Calu3 (cell line): ENCODE data around the gene MS4A4A. TPM values are rescaled to one million over a fixed set of nuclear protein-coding genes. Genes with fewer than 3 reads are reported as not detected.

ENCODE experiments used
- BruUV-seq: library from RNA; stranded (reverse); fragments of 400-500 nt; replicated peaks from 2 replicates; lab custom pipeline; 2021; lab: Mats Ljungman, UMichigan
- CTCF ChIA-PET: fragments of 300-600 bp; sonication (Branson Sonifier 250); formaldehyde crosslinking; loops from one replicate; lab custom pipeline; 2022; ENCODE audit warnings: antibody characterized with exemption; lab: Charles Lee
- DNase-seq: peaks from one replicate; pipeline ENCODE4 v3.0.0; 2022
- H3K27ac Mint-ChIP-seq: one replicate; pipeline ENCODE4 v1.8.0; 2022; ENCODE audit warnings: mixed read lengths; ENCODE audit not compliant: unreplicated experiment
- H3K27me3 Mint-ChIP-seq: one replicate; pipeline ENCODE4 v1.8.0; 2022; ENCODE audit warnings: mixed read lengths; ENCODE audit not compliant: unreplicated experiment
- H3K36me3 Mint-ChIP-seq: one replicate; pipeline ENCODE4 v1.8.0; 2022; ENCODE audit warnings: mild to moderate bottlenecking, moderate library complexity, mixed read lengths; ENCODE audit not compliant: insufficient read depth, unreplicated experiment
- H3K4me1 Mint-ChIP-seq: one replicate; pipeline ENCODE4 v1.8.0; 2022; ENCODE audit warnings: mild to moderate bottlenecking, low read depth, mixed read lengths; ENCODE audit not compliant: unreplicated experiment
- H3K4me3 Mint-ChIP-seq: one replicate; pipeline ENCODE4 v1.8.0; 2022; ENCODE audit warnings: mild to moderate bottlenecking, low read depth, moderate library complexity, mixed read lengths; ENCODE audit not compliant: unreplicated experiment
- H3K9me3 Mint-ChIP-seq: one replicate; pipeline ENCODE4 v1.8.0; 2022; ENCODE audit warnings: low read depth, mixed read lengths; ENCODE audit not compliant: unreplicated experiment
- intact Hi-C: fragments of 100-400 bp; cut with micrococcal nuclease; formaldehyde crosslinking; loops from one replicate; pipeline ENCODE4 v1.10.0; 2022; ENCODE audit not compliant: unreplicated experiment
- total RNA-seq: library from RNA; stranded (reverse); gene quantifications from 2 replicates; pipeline ENCODE4 v1.2.3, GENCODE V29; 2022
- TF ChIP-seq, protein P1 (sequence below): fragments of 200-600 bp; IDR thresholded peaks from one replicate; pipeline ENCODE4 v1.8.0; 2022; ENCODE audit warnings: antibody characterized with exemption; ENCODE audit not compliant: unreplicated experiment

The MS4A4A gene
- total RNA-seq, 1 experiment from 2014 or later = not detected

DNA sequence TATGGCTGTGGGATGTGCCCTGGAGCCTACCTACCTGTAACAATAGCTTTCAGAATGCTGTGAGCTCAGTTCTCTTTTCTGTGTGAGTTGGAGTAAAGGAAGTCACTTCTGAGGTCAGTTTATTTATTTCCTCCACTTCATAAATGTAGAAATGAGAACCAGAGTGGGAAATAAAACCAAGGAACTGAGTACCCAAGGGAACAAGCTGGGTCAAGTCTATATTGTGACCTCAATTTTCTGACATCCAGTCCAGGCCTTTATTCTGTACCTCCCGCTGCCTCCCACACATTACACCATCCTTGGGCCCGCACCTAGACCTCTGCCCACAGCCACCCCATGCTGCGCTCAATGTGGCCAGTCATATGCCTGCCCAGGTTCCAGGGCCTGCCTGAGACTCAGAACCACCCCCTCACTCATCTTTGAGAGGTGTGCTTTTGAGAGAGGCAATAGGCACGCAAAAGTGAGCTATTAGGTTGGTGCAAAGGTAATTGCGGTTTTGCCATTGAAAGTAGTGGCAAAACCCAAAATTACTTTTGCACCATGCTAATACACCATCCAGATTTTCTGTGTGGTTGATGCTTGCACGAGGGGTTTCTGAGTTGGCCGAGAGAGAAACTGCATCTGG, 56.4 kb downstream of the MS4A4A start:
- no TSS peak for BruUV-seq
- TF ChIP-seq, protein P1, sequence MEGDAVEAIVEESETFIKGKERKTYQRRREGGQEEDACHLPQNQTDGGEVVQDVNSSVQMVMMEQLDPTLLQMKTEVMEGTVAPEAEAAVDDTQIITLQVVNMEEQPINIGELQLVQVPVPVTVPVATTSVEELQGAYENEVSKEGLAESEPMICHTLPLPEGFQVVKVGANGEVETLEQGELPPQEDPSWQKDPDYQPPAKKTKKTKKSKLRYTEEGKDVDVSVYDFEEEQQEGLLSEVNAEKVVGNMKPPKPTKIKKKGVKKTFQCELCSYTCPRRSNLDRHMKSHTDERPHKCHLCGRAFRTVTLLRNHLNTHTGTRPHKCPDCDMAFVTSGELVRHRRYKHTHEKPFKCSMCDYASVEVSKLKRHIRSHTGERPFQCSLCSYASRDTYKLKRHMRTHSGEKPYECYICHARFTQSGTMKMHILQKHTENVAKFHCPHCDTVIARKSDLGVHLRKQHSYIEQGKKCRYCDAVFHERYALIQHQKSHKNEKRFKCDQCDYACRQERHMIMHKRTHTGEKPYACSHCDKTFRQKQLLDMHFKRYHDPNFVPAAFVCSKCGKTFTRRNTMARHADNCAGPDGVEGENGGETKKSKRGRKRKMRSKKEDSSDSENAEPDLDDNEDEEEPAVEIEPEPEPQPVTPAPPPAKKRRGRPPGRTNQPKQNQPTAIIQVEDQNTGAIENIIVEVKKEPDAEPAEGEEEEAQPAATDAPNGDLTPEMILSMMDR = no peak
- no peak overlapping the region for H3K4me3 Mint-ChIP-seq
- H3K36me3 Mint-ChIP-seq = no peaks in the 10 kb centered on the region
- intact Hi-C loops = no loop called here
- no peak for DNase-seq
- H3K27ac Mint-ChIP-seq = no peak overlapping the region
- CTCF ChIA-PET = no interaction called here
- no peaks in the 10 kb centered on the region for H3K9me3 Mint-ChIP-seq
- no peaks in the 10 kb centered on the region for H3K4me1 Mint-ChIP-seq
- H3K27me3 Mint-ChIP-seq = no peaks in the 10 kb centered on the region

DNA sequence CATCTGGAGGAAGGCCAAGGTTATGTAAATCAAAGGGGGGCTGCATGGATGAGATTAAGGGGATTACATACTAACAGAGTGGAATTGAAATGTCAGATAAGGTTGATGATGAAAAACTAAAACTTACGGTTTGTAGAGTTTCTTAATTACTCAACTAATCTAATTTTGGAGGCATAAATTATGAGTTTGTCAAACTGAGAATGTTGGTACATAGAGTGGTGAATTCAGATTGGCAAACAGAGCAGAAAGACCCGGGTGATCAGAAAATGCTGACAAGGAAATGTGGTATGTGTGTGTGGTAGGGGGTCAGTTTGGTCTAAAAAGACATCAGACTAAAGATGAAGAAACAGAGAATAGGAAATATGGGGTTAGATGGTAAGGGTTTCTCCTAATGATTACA, 57.6 kb downstream of the MS4A4A start:
- no peak for DNase-seq
- H3K27me3 Mint-ChIP-seq = no peaks in the 10 kb centered on the region
- no peaks in the 10 kb centered on the region for H3K36me3 Mint-ChIP-seq
- CTCF ChIA-PET = no interaction called here
- TF ChIP-seq, protein P1 = no peak
- H3K4me1 Mint-ChIP-seq = no peaks in the 10 kb centered on the region
- intact Hi-C loops = no loop called here
- no peak overlapping the region for H3K27ac Mint-ChIP-seq
- no peak overlapping the region for H3K4me3 Mint-ChIP-seq
- BruUV-seq = no TSS peak
- H3K9me3 Mint-ChIP-seq = no peaks in the 10 kb centered on the region

DNA sequence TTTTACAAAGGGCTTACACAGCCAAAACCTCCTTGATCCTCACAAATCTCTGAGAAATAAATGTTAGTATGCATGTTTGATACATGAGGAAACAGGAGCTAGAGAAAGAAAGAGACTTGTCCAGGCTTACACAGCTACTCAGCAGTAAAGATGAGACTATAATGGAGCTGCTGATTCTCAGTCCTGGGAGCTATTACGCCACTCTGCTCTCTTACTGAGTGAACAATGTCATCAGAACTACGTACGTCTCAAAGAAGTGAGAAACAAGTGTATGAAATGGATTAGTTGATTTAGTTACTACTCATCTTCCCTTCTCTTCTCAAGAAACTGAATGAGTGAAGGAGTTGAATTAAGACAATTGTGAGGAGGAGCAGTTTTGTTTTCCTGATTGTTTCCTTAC, 58.9 kb downstream of the MS4A4A start:
- BruUV-seq = no TSS peak
- H3K27me3 Mint-ChIP-seq = peaks cover 10% of the 10 kb centered on the region
- no peaks in the 10 kb centered on the region for H3K9me3 Mint-ChIP-seq
- H3K27ac Mint-ChIP-seq = no peak overlapping the region
- H3K4me1 Mint-ChIP-seq = no peaks in the 10 kb centered on the region
- intact Hi-C loops = no loop called here
- CTCF ChIA-PET = no interaction called here
- H3K4me3 Mint-ChIP-seq = no peak overlapping the region
- no peaks in the 10 kb centered on the region for H3K36me3 Mint-ChIP-seq
- TF ChIP-seq, protein P1 = no peak
- no peak for DNase-seq

DNA sequence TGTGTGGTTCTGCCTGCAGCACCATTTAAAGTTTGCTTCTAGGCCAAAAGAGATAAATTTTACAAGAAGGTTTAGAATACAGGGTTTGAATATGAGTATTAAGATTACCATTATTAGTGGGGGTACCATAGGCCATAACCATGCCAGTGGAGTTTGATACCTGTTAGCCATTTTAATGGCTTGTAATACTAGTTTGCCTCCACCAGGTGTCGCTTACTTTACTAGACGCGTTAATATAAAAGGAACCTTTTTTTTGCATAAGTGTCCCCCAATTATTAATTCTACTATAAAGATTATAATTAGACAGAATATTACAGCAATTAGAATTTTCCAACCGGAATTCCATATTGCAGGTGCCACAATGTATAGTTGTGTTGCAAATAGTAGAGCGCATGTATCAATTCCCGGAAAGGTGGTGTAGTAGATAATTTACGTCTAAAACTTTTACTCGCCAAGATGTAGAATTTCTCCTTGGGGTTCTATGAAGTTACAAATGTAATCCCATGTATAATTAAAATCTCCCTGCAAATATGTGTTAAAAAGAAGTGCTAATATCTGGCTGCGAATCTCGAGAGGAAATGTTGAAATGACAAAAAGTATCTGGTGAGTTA, 62.7 kb downstream of the MS4A4A start:
- Mint-ChIP-seq H3K36me3 (no peaks in the 10 kb centered on the region), H3K27ac (no peak overlapping the region), H3K27me3 (peaks cover 32% of the 10 kb centered on the region), H3K9me3 (no peaks in the 10 kb centered on the region), H3K4me3 (no peak overlapping the region), H3K4me1 (no peaks in the 10 kb centered on the region)
- no TSS peak for BruUV-seq
- peak; percentile 23 for DNase-seq
- intact Hi-C loops = loop anchor here (5.0 to 10.0 kb wide), 3 partner anchors 168 to 518 kb away; no protein-coding TSS in a partner anchor
- CTCF ChIA-PET = interaction anchor here (0.8 kb wide), 1 partner anchor 276 kb away, joined by 3 read pairs; no protein-coding TSS in a partner anchor
- TF ChIP-seq, protein P1 = peak; percentile 69
